ENCODE measurements around the gene KRTAP10-3.

KRTAP10-3 gene

GRCh38 chr21:44527156-44527982, 31.2 kb downstream of the KRTAP10-3 start:
- DNase-seq, result no peak

GRCh38 chr21:44526096-44526997, 32.2 kb downstream of the KRTAP10-3 start:
- DNase-seq, result no peak

GRCh38 chr21:44525391-44526095, 33.1 kb downstream of the KRTAP10-3 start:
- DNase-seq, result no peak

- no peak for DNase-seq
Measured at GRCh38 chr21:44524414-44525371, 33.9 kb downstream of the KRTAP10-3 start.

- DNase-seq, result no peak
Measured at GRCh38 chr21:44523567-44524413, 34.8 kb downstream of the KRTAP10-3 start.

GRCh38 chr21:44522753-44523204, 35.8 kb downstream of the KRTAP10-3 start:
- no peak for DNase-seq

GRCh38 chr21:44521928-44522752, 36.5 kb downstream of the KRTAP10-3 start:
- DNase-seq, result no peak

- DNase-seq, result no peak
Measured at GRCh38 chr21:44521301-44521927, 37.2 kb downstream of the KRTAP10-3 start.

GRCh38 chr21:44520326-44521300, 38.0 kb downstream of the KRTAP10-3 start:
- no peak for DNase-seq

GRCh38 chr21:44519346-44520325, 39.0 kb downstream of the KRTAP10-3 start:
- DNase-seq, result no peak

GRCh38 chr21:44518686-44519085, 39.9 kb downstream of the KRTAP10-3 start:
- DNase-seq, result no peak

GRCh38 chr21:44517175-44517899, 41.3 kb downstream of the KRTAP10-3 start:
- no peak for DNase-seq

- no peak for DNase-seq
Measured at GRCh38 chr21:44516828-44517174, 41.8 kb downstream of the KRTAP10-3 start.

GRCh38 chr21:44516342-44516741, 42.3 kb downstream of the KRTAP10-3 start:
- DNase-seq, result no peak

GRCh38 chr21:44515359-44516165, 43.0 kb downstream of the KRTAP10-3 start:
- DNase-seq, result no peak

Measured in activated CD4-positive, alpha-beta T cell treated with anti-CD3 and anti-CD28 coated beads, Interleukin-2, amount 50 U/mL, for 1 hour (primary cell).